ENCODE measurements around the gene PMAIP1. TPM values are rescaled to one million over a fixed set of nuclear protein-coding genes. Genes with fewer than 3 reads are reported as not detected.

PMAIP1 gene
- total RNA-seq, 2 experiments from 2014 or later = 92.8 to 98.9 TPM

DNA sequence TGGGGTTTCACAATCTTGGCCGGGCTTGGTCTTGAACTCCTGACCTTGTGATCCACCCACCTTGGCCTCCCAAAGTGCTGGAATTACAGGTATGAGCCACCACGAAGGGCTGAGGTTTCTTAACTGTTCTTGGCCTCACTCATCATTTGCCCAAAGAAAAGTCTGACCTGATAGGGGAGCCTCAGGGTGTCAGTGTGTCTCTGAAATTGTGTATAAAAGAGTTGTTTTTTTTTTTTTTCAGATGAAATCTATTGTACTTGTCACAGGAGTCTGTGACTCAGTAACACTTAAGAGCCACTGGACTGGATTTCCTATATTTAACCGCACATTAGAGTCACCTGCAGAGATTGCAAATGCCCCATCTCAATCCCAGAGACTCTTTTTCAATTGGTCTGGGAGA lies 16.9 kb downstream of the PMAIP1 start:
- POLR2A ChIA-PET = interaction anchor here (4.0 kb wide), 1 partner anchor 16 kb away, joined by 26 read pairs; the partner anchor contains the start of gene PMAIP1
- CTCF ChIA-PET = interaction anchor here (1.5 kb wide), 1 partner anchor 12 kb away, joined by 3 read pairs; no protein-coding TSS in a partner anchor
- no peak for DNase-seq
- Mint-ChIP-seq H3K4me1 (ENCODE audit: low read depth) (peaks cover 21% of the 10 kb centered on the region), H3K36me3 (ENCODE audit: low read depth) (no peaks in the 10 kb centered on the region), H3K4me3 (no peak overlapping the region), H3K27ac (no peak overlapping the region), H3K27me3 (peaks cover 7% of the 10 kb centered on the region), H3K9me3 (no peaks in the 10 kb centered on the region)
- intact Hi-C loops (cut with micrococcal nuclease) = no loop called here
- no peak for ATAC-seq
- TF ChIP-seq, protein P1, sequence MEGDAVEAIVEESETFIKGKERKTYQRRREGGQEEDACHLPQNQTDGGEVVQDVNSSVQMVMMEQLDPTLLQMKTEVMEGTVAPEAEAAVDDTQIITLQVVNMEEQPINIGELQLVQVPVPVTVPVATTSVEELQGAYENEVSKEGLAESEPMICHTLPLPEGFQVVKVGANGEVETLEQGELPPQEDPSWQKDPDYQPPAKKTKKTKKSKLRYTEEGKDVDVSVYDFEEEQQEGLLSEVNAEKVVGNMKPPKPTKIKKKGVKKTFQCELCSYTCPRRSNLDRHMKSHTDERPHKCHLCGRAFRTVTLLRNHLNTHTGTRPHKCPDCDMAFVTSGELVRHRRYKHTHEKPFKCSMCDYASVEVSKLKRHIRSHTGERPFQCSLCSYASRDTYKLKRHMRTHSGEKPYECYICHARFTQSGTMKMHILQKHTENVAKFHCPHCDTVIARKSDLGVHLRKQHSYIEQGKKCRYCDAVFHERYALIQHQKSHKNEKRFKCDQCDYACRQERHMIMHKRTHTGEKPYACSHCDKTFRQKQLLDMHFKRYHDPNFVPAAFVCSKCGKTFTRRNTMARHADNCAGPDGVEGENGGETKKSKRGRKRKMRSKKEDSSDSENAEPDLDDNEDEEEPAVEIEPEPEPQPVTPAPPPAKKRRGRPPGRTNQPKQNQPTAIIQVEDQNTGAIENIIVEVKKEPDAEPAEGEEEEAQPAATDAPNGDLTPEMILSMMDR (IDR thresholded peaks at IDR 0.05) = no peak

DNA sequence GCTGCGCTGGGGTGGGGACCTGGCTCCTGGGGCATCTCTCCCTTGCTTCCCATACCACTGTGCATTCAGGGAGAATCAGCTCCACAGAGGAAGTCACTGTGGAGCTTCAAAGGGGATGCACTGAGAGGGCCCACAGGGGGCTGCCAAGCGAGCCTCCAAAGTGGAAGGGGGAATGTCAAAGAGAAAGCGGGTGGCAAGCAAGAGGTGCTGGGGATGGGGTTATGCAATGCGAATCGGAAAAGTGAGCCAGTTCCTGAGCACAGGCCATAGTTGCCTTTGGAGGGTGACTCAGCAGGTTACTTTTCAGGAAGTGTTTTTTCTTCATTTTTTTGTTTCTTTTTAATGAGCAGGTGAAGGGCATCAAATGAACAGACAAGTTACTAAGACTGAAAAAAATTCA lies 17.6 kb downstream of the PMAIP1 start:
- Mint-ChIP-seq H3K4me3 (no peak overlapping the region), H3K9me3 (no peaks in the 10 kb centered on the region), H3K27ac (peak overlapping the region; percentile 17), H3K27me3 (peaks cover 7% of the 10 kb centered on the region), H3K4me1 (ENCODE audit: low read depth) (peaks cover 24% of the 10 kb centered on the region), H3K36me3 (ENCODE audit: low read depth) (no peaks in the 10 kb centered on the region)
- ChIA-PET POLR2A (interaction anchor here (4.0 kb wide), 1 partner anchor 17 kb away, joined by 26 read pairs; the partner anchor contains the start of gene PMAIP1), CTCF (interaction anchor here (1.5 kb wide), 1 partner anchor 12 kb away, joined by 3 read pairs; no protein-coding TSS in a partner anchor)
- DNase-seq = no peak
- intact Hi-C loops (cut with micrococcal nuclease) = no loop called here
- ATAC-seq = no peak
- TF ChIP-seq, protein P1 (IDR thresholded peaks at IDR 0.05) = no peak

DNA sequence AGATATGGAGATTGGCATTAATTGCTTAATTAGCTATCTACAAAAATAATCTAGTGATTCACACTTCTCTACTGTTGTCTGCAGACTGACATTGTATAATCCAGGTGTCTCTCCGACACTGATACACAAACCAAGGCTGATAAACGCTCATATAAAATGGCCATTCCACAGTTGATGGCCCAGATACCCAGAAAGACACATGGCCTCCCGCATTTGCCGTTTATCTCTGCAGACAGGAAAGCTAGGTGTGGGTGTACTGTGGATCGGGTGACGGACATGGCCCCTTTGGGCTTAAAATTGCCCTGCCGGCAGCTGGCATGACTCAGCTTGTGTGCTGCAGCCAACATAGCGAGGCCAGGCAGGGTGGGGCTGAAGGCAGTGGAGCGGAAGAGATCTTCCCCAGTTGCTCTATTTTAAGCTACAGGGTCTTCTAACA lies 18.5 kb downstream of the PMAIP1 start:
- intact Hi-C loops (cut with micrococcal nuclease) = no loop called here
- ChIA-PET POLR2A (interaction anchor here (0.8 to 4.0 kb wide), 3 partner anchors 13 to 1681 kb away, joined by 3 to 26 read pairs (median 4); partner anchors contain the start of gene PMAIP1), CTCF (interaction anchor here (1.2 to 1.3 kb wide), 2 partner anchors 12 to 19 kb away, joined by 4 read pairs; no protein-coding TSS in a partner anchor)
- DNase-seq = peak; percentile 57
- Mint-ChIP-seq H3K36me3 (ENCODE audit: low read depth) (no peaks in the 10 kb centered on the region), H3K27me3 (peaks cover 8% of the 10 kb centered on the region), H3K4me1 (ENCODE audit: low read depth) (peaks cover 27% of the 10 kb centered on the region), H3K27ac (no peak overlapping the region), H3K4me3 (no peak overlapping the region), H3K9me3 (no peaks in the 10 kb centered on the region)
- peak; percentile 64 for ATAC-seq
- TF ChIP-seq, protein P1 (IDR thresholded peaks at IDR 0.05) = no peak

DNA sequence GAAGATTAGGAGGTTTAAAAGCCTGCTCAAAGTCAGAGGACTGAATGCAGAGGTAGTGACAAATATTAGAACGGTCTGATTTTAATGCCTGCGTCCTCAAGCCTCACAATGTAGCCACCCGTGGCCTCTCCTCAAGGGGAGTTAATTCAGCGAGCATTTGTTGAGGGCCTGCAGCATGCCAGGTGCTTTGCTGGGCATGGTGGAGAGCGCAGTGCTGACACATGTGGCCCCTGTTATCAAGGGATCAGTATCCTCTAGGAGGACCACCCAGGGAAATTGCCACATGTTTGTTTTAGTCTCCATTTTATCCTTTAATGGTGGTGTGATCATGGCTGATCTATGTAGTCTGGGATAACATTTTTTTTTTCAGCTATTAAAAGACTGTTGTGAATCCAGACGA lies 19.2 kb downstream of the PMAIP1 start:
- H3K9me3 Mint-ChIP-seq = no peaks in the 10 kb centered on the region
- no peak overlapping the region for H3K27ac Mint-ChIP-seq
- H3K4me3 Mint-ChIP-seq = no peak overlapping the region
- ATAC-seq (no peak), DNase-seq (no peak)
- intact Hi-C loops (cut with micrococcal nuclease) = no loop called here
- TF ChIP-seq, protein P1 (IDR thresholded peaks at IDR 0.05) = no peak
- ChIA-PET POLR2A (interaction anchor here (0.8 to 4.0 kb wide), 3 partner anchors 14 to 1680 kb away, joined by 3 to 26 read pairs (median 4); partner anchors contain the start of gene PMAIP1), CTCF (interaction anchor here (1.2 to 1.3 kb wide), 2 partner anchors 13 to 18 kb away, joined by 4 read pairs; no protein-coding TSS in a partner anchor)
- peaks cover 31% of the 10 kb centered on the region for H3K4me1 Mint-ChIP-seq (ENCODE audit: low read depth)
- no peaks in the 10 kb centered on the region for H3K36me3 Mint-ChIP-seq (ENCODE audit: low read depth)
- peaks cover 10% of the 10 kb centered on the region for H3K27me3 Mint-ChIP-seq

DNA sequence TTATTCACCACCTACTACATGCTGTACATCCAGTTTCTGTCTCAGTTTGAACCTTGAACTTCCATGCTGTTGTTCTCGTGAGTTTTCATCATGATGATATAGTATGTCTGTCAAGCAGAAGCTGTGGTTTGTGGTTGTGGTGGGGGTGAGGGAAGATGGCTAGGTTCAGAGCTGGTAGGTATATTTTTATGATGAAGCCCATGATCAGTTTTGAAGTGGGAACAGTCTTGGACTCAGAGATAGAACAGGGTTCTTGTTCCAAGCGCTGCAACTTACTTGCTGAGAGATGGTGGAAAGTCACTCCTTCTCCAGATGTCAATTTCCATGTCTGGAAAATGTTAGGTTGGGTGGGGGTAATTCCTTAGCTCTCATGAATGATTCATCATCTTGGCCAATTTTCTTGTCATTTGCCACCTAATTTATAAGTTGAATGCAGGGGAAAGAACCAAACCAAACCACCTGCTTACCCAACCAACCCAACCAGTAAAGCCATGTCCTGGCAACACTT lies 21.6 kb downstream of the PMAIP1 start:
- ATAC-seq = peak; percentile 76
- POLR2A ChIA-PET = interaction anchor here (0.8 to 4.4 kb wide), 3 partner anchors 14 to 21 kb away, joined by 4 to 36 read pairs (median 5); partner anchors contain the start of gene PMAIP1
- H3K4me1 Mint-ChIP-seq (ENCODE audit: low read depth) = peaks cover 32% of the 10 kb centered on the region

More for the DNA sequence above, 21.6 kb downstream of the PMAIP1 start:
- CTCF ChIA-PET = interaction anchor here (1.2 kb wide), 1 partner anchor 31 kb away, joined by 3 read pairs; no protein-coding TSS in a partner anchor
- peak; percentile 94 for DNase-seq
- intact Hi-C loops (cut with micrococcal nuclease) = no loop called here
- TF ChIP-seq, protein P1 (IDR thresholded peaks at IDR 0.05) = no peak
- Mint-ChIP-seq H3K4me3 (peak overlapping the region; percentile 34), H3K9me3 (no peaks in the 10 kb centered on the region), H3K36me3 (ENCODE audit: low read depth) (no peaks in the 10 kb centered on the region), H3K27me3 (peaks cover 12% of the 10 kb centered on the region), H3K27ac (peak overlapping the region; percentile 78)
